IPS DF 6.9 (cell line): ENCODE measurements around the gene DMRTC2.

Experiments
- DNase-seq: peaks from one replicate; pipeline ENCODE4 v3.0.0-alpha.2; 2013; ENCODE audit warnings: low read depth, low spot score
- H3K27ac ChIP-seq: one replicate; pipeline ENCODE4 v1.5.1; 2013; ENCODE audit warnings: low read length, control low read depth
- H3K27me3 ChIP-seq: 2 replicates; pipeline ENCODE4 v1.6.1; 2013; ENCODE audit warnings: mild to moderate bottlenecking, low read length; ENCODE audit not compliant: control insufficient read depth, insufficient read depth
- H3K36me3 ChIP-seq: 2 replicates; pipeline ENCODE4 v1.6.1; 2013; ENCODE audit warnings: low read length; ENCODE audit not compliant: control insufficient read depth, insufficient read depth
- H3K4me1 ChIP-seq: 2 replicates; pipeline ENCODE4 v1.6.1; 2013; ENCODE audit warnings: low read length; ENCODE audit not compliant: control insufficient read depth, insufficient read depth
- H3K4me3 ChIP-seq: 2 replicates; pipeline ENCODE4 v1.5.1; 2013; ENCODE audit warnings: mild to moderate bottlenecking, low read length
- H3K9me3 ChIP-seq: 2 replicates; pipeline ENCODE4 v1.6.1; 2013; ENCODE audit warnings: low read length, inconsistent platforms; ENCODE audit not compliant: control insufficient read depth, insufficient read depth
- WGBS: extraction: QIAGEN DNeasy Blood & Tissue Kit; methylation state at CpG from one replicate; pipeline ENCODE4 v1.1.7; 2013; ENCODE audit warnings: mixed read lengths, missing lambda C conversion rate; ENCODE audit not compliant: insufficient read length, insufficient coverage; 5-methylcytosine and 5-hydroxymethylcytosine counted together

The DMRTC2 gene

GRCh38 chr19:41889896-41890295 lies 45.1 kb downstream of the DMRTC2 start:
- H3K27me3 ChIP-seq, result no peaks in the 10 kb centered on the region
- no CpG with 5 or more reads among the region's 8 CpGs for WGBS

GRCh38 chr19:41890936-41891335 lies 46.1 kb downstream of the DMRTC2 start:
- H3K36me3 ChIP-seq, result peaks cover 2% of the 10 kb centered on the region; the same call in 1 of the 2 replicates
- no CpG with 5 or more reads among the region's 4 CpGs for WGBS

More at GRCh38 chr19:41889896-41890295, 45.1 kb downstream of the DMRTC2 start:
- no peaks in the 10 kb centered on the region for H3K9me3 ChIP-seq
- no peak for DNase-seq
- peaks cover 10% of the 10 kb centered on the region for H3K4me1 ChIP-seq
- H3K4me3 ChIP-seq, result no peak overlapping the region
- H3K27ac ChIP-seq, result no peak overlapping the region
- peaks cover 2% of the 10 kb centered on the region; the same call in 1 of the 2 replicates for H3K36me3 ChIP-seq

GRCh38 chr19:41892173-41892902 lies 47.5 kb downstream of the DMRTC2 start:
- H3K27me3 ChIP-seq, result no peaks in the 10 kb centered on the region
- DNase-seq, result no peak
- H3K4me3 ChIP-seq, result no peak overlapping the region
- H3K27ac ChIP-seq, result no peak overlapping the region
- no peaks in the 10 kb centered on the region for H3K9me3 ChIP-seq
- WGBS, result no CpG with 5 or more reads among the region's 34 CpGs
- H3K4me1 ChIP-seq, result peaks cover 10% of the 10 kb centered on the region
- peaks cover 5% of the 10 kb centered on the region; the same call in 1 of the 2 replicates for H3K36me3 ChIP-seq

More at GRCh38 chr19:41890936-41891335, 46.1 kb downstream of the DMRTC2 start:
- Histone ChIP-seq H3K27ac (no peak overlapping the region), H3K4me1 (peaks cover 10% of the 10 kb centered on the region), H3K27me3 (no peaks in the 10 kb centered on the region), H3K4me3 (no peak overlapping the region), H3K9me3 (no peaks in the 10 kb centered on the region)
- DNase-seq, result no peak

- Histone ChIP-seq H3K27ac (no peak overlapping the region), H3K9me3 (no peaks in the 10 kb centered on the region), H3K4me1 (peaks cover 7% of the 10 kb centered on the region; the same call in 1 of the 2 replicates), H3K36me3 (peaks cover 8% of the 10 kb centered on the region), H3K4me3 (no peak overlapping the region), H3K27me3 (no peaks in the 10 kb centered on the region)
- DNase-seq, result no peak
- no CpG with 5 or more reads among the region's 6 CpGs for WGBS
These were observed 49.1 kb downstream of the DMRTC2 start for GRCh38 chr19:41893899-41894298.

- Histone ChIP-seq H3K27ac (no peak overlapping the region), H3K4me1 (peaks cover 7% of the 10 kb centered on the region; the same call in 1 of the 2 replicates), H3K27me3 (no peaks in the 10 kb centered on the region), H3K36me3 (peaks cover 8% of the 10 kb centered on the region), H3K9me3 (no peaks in the 10 kb centered on the region), H3K4me3 (no peak overlapping the region)
- WGBS, result no CpG with 5 or more reads among the region's 14 CpGs
- DNase-seq, result no peak
These were observed 49.5 kb downstream of the DMRTC2 start for GRCh38 chr19:41894350-41894749.

- Histone ChIP-seq H3K27me3 (no peaks in the 10 kb centered on the region), H3K4me3 (no peak overlapping the region; the same call in 1 of the 2 replicates), H3K9me3 (no peaks in the 10 kb centered on the region), H3K27ac (no peak overlapping the region), H3K36me3 (peaks cover 8% of the 10 kb centered on the region), H3K4me1 (peaks cover 7% of the 10 kb centered on the region; the same call in 1 of the 2 replicates)
- DNase-seq, result no peak
- no CpG with 5 or more reads among the region's 19 CpGs for WGBS
These were observed 51.1 kb downstream of the DMRTC2 start for GRCh38 chr19:41895745-41896580.

- WGBS, result 100% methylated on average over 1 of the region's 1 CpG
- peaks cover 7% of the 10 kb centered on the region; the same call in 1 of the 2 replicates for H3K4me1 ChIP-seq
- H3K36me3 ChIP-seq, result peaks cover 8% of the 10 kb centered on the region
- H3K4me3 ChIP-seq, result no peak overlapping the region
- no peaks in the 10 kb centered on the region for H3K9me3 ChIP-seq
- H3K27me3 ChIP-seq, result no peaks in the 10 kb centered on the region
- H3K27ac ChIP-seq, result no peak overlapping the region
- DNase-seq, result no peak
These were observed 51.7 kb downstream of the DMRTC2 start for GRCh38 chr19:41896581-41896942.

- no peak for DNase-seq
- no CpG with 5 or more reads among the region's 3 CpGs for WGBS
- Histone ChIP-seq H3K27me3 (no peaks in the 10 kb centered on the region), H3K4me3 (no peak overlapping the region), H3K4me1 (peaks cover 7% of the 10 kb centered on the region; the same call in 1 of the 2 replicates), H3K9me3 (no peaks in the 10 kb centered on the region), H3K27ac (no peak overlapping the region), H3K36me3 (peaks cover 11% of the 10 kb centered on the region)
These were observed 52.3 kb downstream of the DMRTC2 start for GRCh38 chr19:41897181-41897580.

- Histone ChIP-seq H3K4me1 (peaks cover 5% of the 10 kb centered on the region; the same call in 1 of the 2 replicates), H3K9me3 (no peaks in the 10 kb centered on the region), H3K36me3 (peaks cover 16% of the 10 kb centered on the region), H3K27ac (no peak overlapping the region), H3K4me3 (no peak overlapping the region), H3K27me3 (no peaks in the 10 kb centered on the region)
- WGBS, result no CpG with 5 or more reads among the region's 24 CpGs
- DNase-seq, result no peak
These were observed 53.0 kb downstream of the DMRTC2 start for GRCh38 chr19:41897820-41898219.

GRCh38 chr19:41898235-41898634 lies 53.4 kb downstream of the DMRTC2 start:
- WGBS, result no CpG with 5 or more reads among the region's 15 CpGs
- H3K9me3 ChIP-seq, result no peaks in the 10 kb centered on the region

More at GRCh38 chr19:41898235-41898634, 53.4 kb downstream of the DMRTC2 start:
- peaks cover 5% of the 10 kb centered on the region; the same call in 1 of the 2 replicates for H3K4me1 ChIP-seq
- DNase-seq, result no peak
- H3K27me3 ChIP-seq, result no peaks in the 10 kb centered on the region
- no peak overlapping the region for H3K4me3 ChIP-seq
- no peak overlapping the region for H3K27ac ChIP-seq
- H3K36me3 ChIP-seq, result peaks cover 18% of the 10 kb centered on the region
